Islet of Langerhans (tissue), 1 donor: ENCODE results near the gene ANKFY1.

Experiments used
- FAIRE-seq: peaks from one replicate; lab custom pipeline; 2011; peaks lifted over from hg19 to GRCh38; lab: Jason Lieb, UNC

The ANKFY1 gene

GRCh38 chr17:4176808-4177472, 86.8 kb downstream of the ANKFY1 start:
- no peak for FAIRE-seq

- FAIRE-seq: no peak
These were observed 87.6 kb downstream of the ANKFY1 start for GRCh38 chr17:4175921-4176807.

- no peak for FAIRE-seq
These were observed 89.2 kb downstream of the ANKFY1 start for GRCh38 chr17:4174556-4174955.

GRCh38 chr17:4173781-4174180, 90.0 kb downstream of the ANKFY1 start:
- no peak for FAIRE-seq

GRCh38 chr17:4172356-4172755, 91.4 kb downstream of the ANKFY1 start:
- no peak for FAIRE-seq

GRCh38 chr17:4170639-4171280, 93.0 kb downstream of the ANKFY1 start:
- FAIRE-seq: no peak

- FAIRE-seq: no peak
These were observed 96.0 kb downstream of the ANKFY1 start for GRCh38 chr17:4167786-4168185.

GRCh38 chr17:4166419-4166818, 97.4 kb downstream of the ANKFY1 start:
- FAIRE-seq: no peak

- no peak for FAIRE-seq
These were observed 98.3 kb downstream of the ANKFY1 start for GRCh38 chr17:4165301-4166010.

GRCh38 chr17:4163951-4164350, 99.8 kb downstream of the ANKFY1 start:
- FAIRE-seq: no peak

- FAIRE-seq: no peak
These were observed 100.9 kb downstream of the ANKFY1 start for GRCh38 chr17:4162775-4163466.

GRCh38 chr17:4162321-4162720, 101.5 kb downstream of the ANKFY1 start:
- no peak for FAIRE-seq

- FAIRE-seq: no peak
These were observed 101.8 kb downstream of the ANKFY1 start for GRCh38 chr17:4161967-4162305.

GRCh38 chr17:4161192-4161966, 102.4 kb downstream of the ANKFY1 start:
- no peak for FAIRE-seq

GRCh38 chr17:4160294-4160859, 103.4 kb downstream of the ANKFY1 start:
- FAIRE-seq: no peak

- FAIRE-seq: no peak
These were observed 104.0 kb downstream of the ANKFY1 start for GRCh38 chr17:4159761-4160160.

- no peak for FAIRE-seq
These were observed 106.0 kb downstream of the ANKFY1 start for GRCh38 chr17:4157618-4158333.

- FAIRE-seq: no peak
These were observed 106.9 kb downstream of the ANKFY1 start for GRCh38 chr17:4156750-4157381.

GRCh38 chr17:4155980-4156620, 107.7 kb downstream of the ANKFY1 start:
- FAIRE-seq: no peak
